Stomach (tissue), 9 donors: Measurements from ENCODE around the gene SARDH. TPM values are rescaled to one million over a fixed set of nuclear protein-coding genes. Genes with fewer than 3 reads are reported as not detected.
A peak's percentile ranks its signal among the peaks of the same experiment; 100 is the strongest.

Source experiments
- DNase-seq, 2 donors: peaks; one replicate each; pipeline versions ENCODE4 v3.0.0 to v3.0.0-alpha.2; 2013 to 2019
- H3K27ac ChIP-seq, 5 donors: fragments of 200-600 bp in 4 of 5; sonication (generic) in 4 of 5; one replicate each; pipeline ENCODE4 v1.5.1; 2013 to 2019; ENCODE audit warnings: mild to moderate bottlenecking in 1 of 5, moderate library complexity in 1 of 5
- H3K27me3 ChIP-seq, 3 donors: fragments of 200-600 bp; sonication (generic); one replicate each; pipeline ENCODE4 v1.5.1; 2017 to 2019; ENCODE audit warnings: mixed run types in 1 of 3
- H3K36me3 ChIP-seq, 4 donors: fragments of 200-600 bp; sonication (generic); 1 replicate in 3 of 4; 2 replicates in 1 of 4; pipeline ENCODE4 v1.5.1; 2016 to 2019
- H3K4me1 ChIP-seq, 4 donors: fragments of 200-600 bp; sonication (generic); one replicate each; pipeline ENCODE4 v1.5.1; 2016 to 2019
- H3K4me3 ChIP-seq, 4 donors: fragments of 200-600 bp; sonication (generic) in 3 of 4; one replicate each; pipeline ENCODE4 v1.5.1; 2016 to 2019; ENCODE audit warnings: mild to moderate bottlenecking in 1 of 4
- H3K9me3 ChIP-seq, 4 donors: fragments of 200-600 bp; sonication (generic); one replicate each; pipeline ENCODE4 v1.5.1; 2016 to 2019
- EP300 ChIP-seq: sonication (generic); formaldehyde crosslinking; IDR thresholded peaks from one replicate; pipeline ENCODE4 v1.6.1; 2017; ENCODE audit warnings: antibody characterized with exemption
- POLR2A ChIP-seq, 4 donors: fragments of 450-650 bp; IDR thresholded peaks; one replicate each; pipeline ENCODE4 v1.6.1; 2016; ENCODE audit warnings: antibody characterized with exemption in 4 of 4, control low read depth in 2 of 4, mild to moderate bottlenecking in 1 of 4, moderate library complexity in 1 of 4
- POLR2AphosphoS5 ChIP-seq, 3 donors: sonication (generic); formaldehyde crosslinking; IDR thresholded peaks; one replicate each; pipeline ENCODE4 v1.6.1; 2016; ENCODE audit warnings: antibody characterized with exemption in 3 of 3
- WGBS, 5 donors: extraction: QIAGEN DNeasy Blood & Tissue Kit in 3 of 5; methylation state at CpG; one replicate each; pipeline versions ENCODE4 v1.1.5 to v1.1.7; 2013 to 2018; 5-methylcytosine and 5-hydroxymethylcytosine counted together
- intact Hi-C: fragments of 100-400 bp; cut with DNase I; formaldehyde crosslinking; loops from one replicate; pipeline ENCODE4 v1.15.1; 2023; ENCODE audit warnings: low total_unique reads
- polyA plus RNA-seq, 3 donors: library from polyadenylated mRNA; stranded (reverse); fragments of 200-250 nt; gene quantifications; one replicate each; pipeline ENCODE4 v1.2.3, GENCODE V29; 2013
- total RNA-seq, 5 donors: library from RNA; depleted of rRNA; stranded (reverse); fragments of >200 nt; gene quantifications; one replicate each; pipeline versions ENCODE4 v1.1.0 to v1.2.3, GENCODE V29; 2014 to 2016
- TF ChIP-seq, protein P1 (sequence below), 7 experiments: fragments of 450-650 bp in 4 of 7; fragments of 200-600 bp in 3 of 7; sonication (generic) in 3 of 7; IDR thresholded peaks; one replicate each; pipeline ENCODE4 v1.5.1; 2016 to 2019; ENCODE audit warnings: antibody characterized with exemption in 7 of 7, control low read depth in 2 of 7, mild to moderate bottlenecking in 1 of 7
- donor health status: healthy with polysubstance abuse.
- donor health status: Bipolar disorder and iron deficiency.
- donor health status: healthy.

Gene SARDH
- total and polyA plus RNA-seq, 8 donors, result 0.76 to 15.2 (median 2.6) TPM; not detected in 1

GRCh38 chr9:133714606-133715294 lies 23.4 kb downstream of the SARDH start:
- H3K9me3 ChIP-seq, result no peaks in the 10 kb centered on the region
- 76 to 91% (median 81%) methylated on average over 15 of the region's 15 CpGs for WGBS, 5 donors
- intact Hi-C loops, result no loop called here
- no peak overlapping the region for H3K4me3 ChIP-seq
- H3K27ac ChIP-seq, result peak overlapping the region in 2 of 5 donors; percentile 8 to 35
- DNase-seq, result peak in 1 of 2 donors; percentile 47
- H3K27me3 ChIP-seq, result peaks cover 0 to 6% (median 0%) of the 10 kb centered on the region in 3 donors
- H3K36me3 ChIP-seq, result no peaks in the 10 kb centered on the region
- peaks cover 0 to 7% (median 2%) of the 10 kb centered on the region in 4 donors for H3K4me1 ChIP-seq
- TF ChIP-seq POLR2AphosphoS5 (IDR thresholded peaks at IDR 0.05) (no peak), POLR2A (IDR thresholded peaks at IDR 0.05) (no peak), EP300 (no peak)
- TF ChIP-seq, protein P1, sequence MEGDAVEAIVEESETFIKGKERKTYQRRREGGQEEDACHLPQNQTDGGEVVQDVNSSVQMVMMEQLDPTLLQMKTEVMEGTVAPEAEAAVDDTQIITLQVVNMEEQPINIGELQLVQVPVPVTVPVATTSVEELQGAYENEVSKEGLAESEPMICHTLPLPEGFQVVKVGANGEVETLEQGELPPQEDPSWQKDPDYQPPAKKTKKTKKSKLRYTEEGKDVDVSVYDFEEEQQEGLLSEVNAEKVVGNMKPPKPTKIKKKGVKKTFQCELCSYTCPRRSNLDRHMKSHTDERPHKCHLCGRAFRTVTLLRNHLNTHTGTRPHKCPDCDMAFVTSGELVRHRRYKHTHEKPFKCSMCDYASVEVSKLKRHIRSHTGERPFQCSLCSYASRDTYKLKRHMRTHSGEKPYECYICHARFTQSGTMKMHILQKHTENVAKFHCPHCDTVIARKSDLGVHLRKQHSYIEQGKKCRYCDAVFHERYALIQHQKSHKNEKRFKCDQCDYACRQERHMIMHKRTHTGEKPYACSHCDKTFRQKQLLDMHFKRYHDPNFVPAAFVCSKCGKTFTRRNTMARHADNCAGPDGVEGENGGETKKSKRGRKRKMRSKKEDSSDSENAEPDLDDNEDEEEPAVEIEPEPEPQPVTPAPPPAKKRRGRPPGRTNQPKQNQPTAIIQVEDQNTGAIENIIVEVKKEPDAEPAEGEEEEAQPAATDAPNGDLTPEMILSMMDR (IDR thresholded peaks at IDR 0.05), result no peak

DNA sequence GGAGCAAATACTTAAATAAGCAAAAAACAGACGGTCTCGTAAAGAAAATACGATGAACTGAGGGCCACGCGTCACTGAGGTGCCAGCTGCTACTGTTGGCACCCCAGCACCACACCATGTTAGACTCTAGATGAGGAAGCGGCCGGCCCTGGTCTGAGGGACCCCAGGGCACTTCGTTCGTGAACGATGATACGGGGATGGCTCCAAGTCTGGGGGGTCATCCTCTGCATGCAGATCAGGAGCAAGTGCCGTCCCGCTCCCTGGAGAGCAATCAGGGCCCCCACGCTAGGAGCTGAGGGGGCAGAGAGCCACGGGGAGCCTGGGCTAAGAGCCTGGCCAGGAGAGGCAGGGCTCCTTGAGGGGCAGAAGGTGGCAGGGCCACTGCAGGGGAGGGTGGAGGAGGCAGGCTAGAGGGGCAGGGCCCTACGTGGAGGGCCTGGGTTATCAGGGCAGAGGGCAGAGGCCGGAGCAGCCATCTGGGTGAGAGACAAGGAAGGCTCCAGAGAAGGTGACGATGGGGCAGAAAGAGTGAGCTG lies 24.1 kb downstream of the SARDH start:
- peaks cover 0 to 6% (median 0%) of the 10 kb centered on the region in 3 donors for H3K27me3 ChIP-seq
- H3K36me3 ChIP-seq, result no peaks in the 10 kb centered on the region
- H3K9me3 ChIP-seq, result no peaks in the 10 kb centered on the region
- H3K4me1 ChIP-seq, result peaks cover 0 to 7% (median 2%) of the 10 kb centered on the region in 4 donors
- H3K27ac ChIP-seq, result peak overlapping the region in 2 of 5 donors; percentile 20 to 35
- TF ChIP-seq POLR2AphosphoS5 (IDR thresholded peaks at IDR 0.05), result no peak
- TF ChIP-seq, protein P1 (IDR thresholded peaks at IDR 0.05), result no peak
- TF ChIP-seq POLR2A (IDR thresholded peaks at IDR 0.05), result no peak
- TF ChIP-seq EP300, result no peak
- peak in 1 of 2 donors; percentile 4 for DNase-seq
- no peak overlapping the region for H3K4me3 ChIP-seq
- 80 to 90% (median 89%) methylated on average over 18 of the region's 18 CpGs for WGBS, 5 donors
- intact Hi-C loops, result no loop called here

DNA sequence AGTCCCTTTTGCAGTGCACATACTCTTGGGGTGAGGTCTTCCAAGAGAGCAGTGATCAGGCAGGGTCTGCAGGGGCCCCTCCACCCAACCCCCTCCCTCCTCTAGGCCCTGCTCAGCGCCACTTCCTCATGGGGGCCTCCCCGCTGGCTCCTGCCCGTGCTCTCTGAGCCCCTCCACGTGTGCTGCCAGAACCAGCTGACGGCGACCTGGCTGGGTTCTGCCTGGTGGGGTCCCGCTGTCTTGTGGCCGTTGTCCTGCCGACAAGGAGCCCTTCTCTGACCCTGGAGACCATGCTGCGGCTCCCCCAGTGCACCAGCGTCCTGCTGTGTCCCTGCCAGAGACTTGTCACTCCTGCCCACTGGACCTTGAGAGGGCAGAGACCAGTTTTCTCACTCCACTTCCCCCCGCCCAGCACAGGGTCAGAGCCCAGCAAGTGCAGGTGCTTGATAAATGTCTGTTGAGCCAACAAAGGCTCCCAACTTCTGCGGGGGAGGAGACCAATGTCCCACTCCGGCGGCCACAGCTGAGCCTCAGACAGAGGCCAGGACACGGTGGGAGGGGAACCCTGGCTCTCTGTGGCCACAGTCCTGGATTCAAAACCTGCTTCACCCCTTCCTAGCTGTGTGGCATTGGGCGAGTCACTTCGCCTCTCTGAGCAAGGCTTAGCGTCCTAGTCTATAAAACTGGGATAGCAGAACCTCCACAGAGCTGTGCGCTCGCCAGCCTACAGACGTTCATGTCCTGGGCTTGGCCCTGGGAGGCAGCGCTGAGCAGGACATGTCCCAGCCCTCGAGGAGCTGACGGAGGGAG lies 24.8 kb downstream of the SARDH start:
- no peaks in the 10 kb centered on the region for H3K9me3 ChIP-seq
- TF ChIP-seq, protein P1 (IDR thresholded peaks at IDR 0.05), result no peak
- TF ChIP-seq POLR2AphosphoS5 (IDR thresholded peaks at IDR 0.05), result no peak
- TF ChIP-seq POLR2A (IDR thresholded peaks at IDR 0.05), result no peak
- TF ChIP-seq EP300, result no peak
- peaks cover 0 to 6% (median 0%) of the 10 kb centered on the region in 3 donors for H3K27me3 ChIP-seq
- no peak overlapping the region for H3K4me3 ChIP-seq
- no peak for DNase-seq
- no peak overlapping the region for H3K27ac ChIP-seq
- intact Hi-C loops, result no loop called here
- H3K4me1 ChIP-seq, result peaks cover 0 to 7% (median 2%) of the 10 kb centered on the region in 4 donors
- no peaks in the 10 kb centered on the region for H3K36me3 ChIP-seq
- 66 to 74% (median 73%) methylated on average over 22 to 25 of the region's 25 CpGs for WGBS, 5 donors
